HuH-7.5 (cell line): ENCODE results near the gene SPRY1.

Experiments used
- DNase-seq: peaks from one replicate; pipeline ENCODE4 v3.0.0; 2011; ENCODE audit warnings: low spot score

SPRY1 gene

DNA sequence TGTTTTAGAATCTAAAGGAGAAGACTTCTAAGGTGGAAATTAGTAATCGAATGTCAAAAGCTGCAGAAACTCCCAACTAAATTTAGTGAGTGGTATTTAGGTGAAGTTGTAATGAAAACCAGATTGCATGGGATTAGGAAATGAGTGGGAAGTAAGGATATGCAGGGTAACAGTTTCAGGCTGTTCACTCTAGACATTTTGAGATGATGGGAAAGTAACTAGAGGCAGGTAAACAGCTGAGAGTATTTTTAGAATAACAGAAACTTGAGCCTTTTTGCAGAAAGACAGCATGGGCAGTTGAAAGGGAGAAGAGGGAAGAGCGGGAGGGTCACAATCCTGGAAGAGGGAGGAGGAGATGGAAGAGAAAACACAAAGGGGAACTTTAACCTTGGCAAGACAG, 12.7 kb downstream of the SPRY1 start:
- no peak for DNase-seq

DNA sequence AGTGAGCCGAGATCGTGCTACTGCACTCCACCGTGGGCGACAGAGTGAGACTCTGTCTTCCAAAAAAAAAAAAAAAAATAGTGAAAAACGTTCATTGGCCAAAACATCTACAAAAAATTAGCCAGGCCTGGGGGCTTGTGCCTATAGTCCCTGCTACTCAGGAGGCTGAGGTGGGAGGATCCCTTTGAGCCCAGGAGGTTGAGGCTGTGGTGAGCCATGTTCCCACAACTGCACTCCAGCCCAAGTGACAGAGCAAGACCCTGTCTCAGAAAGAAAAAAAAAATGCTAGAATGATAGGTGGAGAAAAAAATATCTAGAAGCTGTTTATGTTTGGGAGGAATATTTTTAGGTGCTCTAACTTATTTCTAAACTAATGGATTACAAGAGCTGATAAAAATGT, 14.9 kb downstream of the SPRY1 start:
- DNase-seq, result no peak

DNA sequence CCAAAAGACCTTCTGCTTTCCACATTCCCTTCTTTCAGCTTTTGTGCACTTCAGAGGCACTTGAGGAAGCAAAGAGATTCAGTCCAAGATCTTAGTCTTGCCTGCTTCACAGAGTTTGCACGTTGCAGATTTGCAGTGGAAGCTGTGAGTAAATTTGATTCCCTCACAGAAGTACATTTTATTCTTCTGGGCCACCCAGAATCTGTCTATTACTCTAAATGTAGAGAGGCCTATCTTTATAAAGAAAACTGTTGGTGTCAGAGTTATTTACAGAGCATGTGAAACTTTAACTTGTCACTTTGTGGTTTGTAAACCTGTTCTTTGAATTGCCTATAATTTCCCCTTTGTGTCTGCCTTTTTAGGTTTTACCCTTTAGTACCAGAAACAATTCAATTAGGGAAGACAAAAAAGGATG, 15.5 kb downstream of the SPRY1 start:
- no peak for DNase-seq

DNA sequence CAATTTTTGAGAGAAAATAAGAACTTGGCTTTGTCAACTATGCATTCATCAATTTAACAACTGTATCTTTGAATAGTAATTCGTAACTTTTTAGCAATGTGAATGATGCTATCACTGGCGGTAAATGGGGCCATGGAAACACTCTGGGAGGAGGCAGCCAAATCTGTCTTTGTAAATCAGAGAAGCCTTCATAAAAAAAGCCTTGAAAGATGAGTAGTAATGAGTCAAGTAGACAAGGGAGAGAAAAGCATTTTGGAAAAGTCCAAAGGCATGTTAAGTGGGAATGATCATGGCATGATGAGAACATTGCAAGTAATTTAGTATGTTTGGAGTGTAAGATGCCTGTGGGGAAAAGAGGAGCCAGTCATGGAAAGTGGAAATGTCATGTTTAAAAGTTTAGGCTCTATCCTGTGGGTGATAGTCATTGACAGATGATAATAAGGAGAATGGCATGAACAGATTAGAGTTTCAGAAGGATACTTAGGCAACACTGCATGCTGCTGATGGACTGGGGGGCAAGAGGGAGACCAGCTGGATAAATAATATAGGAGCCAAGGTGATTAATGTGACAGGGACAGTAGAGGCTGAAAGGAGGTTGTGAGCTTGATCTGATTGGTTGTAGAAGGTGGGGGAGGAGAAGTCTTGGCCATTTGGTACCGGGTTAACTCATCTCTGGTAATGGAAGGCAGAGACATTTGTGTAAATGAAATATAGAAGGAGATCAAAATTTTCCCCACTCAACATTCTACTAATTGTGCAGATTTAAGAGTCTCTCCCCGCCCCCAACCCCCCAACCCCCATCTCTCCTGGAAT, 16.3 kb downstream of the SPRY1 start:
- DNase-seq, result no peak

DNA sequence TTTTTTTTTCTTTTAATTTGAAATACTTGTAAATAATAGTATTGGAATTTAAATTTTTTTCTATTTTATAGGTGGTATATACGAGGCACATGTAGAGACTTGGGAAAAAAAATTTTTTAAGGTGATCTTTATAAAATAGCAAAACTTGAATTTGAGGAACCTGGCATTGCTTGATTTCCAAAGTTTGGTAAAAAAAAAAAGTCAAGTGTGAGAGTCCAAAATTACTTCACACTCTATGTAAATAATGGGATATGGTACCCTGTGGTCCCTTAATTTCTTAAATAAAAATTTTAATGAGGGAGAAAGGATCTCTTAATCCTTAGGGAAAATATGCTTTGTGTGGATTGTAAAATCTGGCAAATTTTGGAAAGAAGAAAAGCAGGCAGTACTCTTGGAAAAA, 19.0 kb downstream of the SPRY1 start:
- no peak for DNase-seq

DNA sequence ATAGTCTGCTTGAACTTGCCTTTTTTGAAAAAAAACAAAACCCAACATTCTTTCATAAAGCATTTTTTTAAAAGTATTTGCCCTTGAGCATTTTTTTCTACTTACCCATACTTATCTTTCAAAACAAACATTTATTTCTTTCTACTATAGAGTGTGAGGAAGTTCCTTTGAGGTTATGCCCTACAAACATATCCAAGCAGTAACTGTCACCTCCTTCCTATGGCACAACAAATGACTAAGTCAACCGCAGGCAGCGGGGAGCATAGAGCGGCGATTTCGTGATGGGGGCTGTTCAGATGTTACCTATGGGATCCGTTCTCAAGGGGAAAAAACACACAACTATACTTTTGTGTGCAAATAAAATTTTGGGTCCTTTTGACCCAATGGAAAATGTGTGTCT, 19.4 kb downstream of the SPRY1 start:
- DNase-seq, result no peak

DNA sequence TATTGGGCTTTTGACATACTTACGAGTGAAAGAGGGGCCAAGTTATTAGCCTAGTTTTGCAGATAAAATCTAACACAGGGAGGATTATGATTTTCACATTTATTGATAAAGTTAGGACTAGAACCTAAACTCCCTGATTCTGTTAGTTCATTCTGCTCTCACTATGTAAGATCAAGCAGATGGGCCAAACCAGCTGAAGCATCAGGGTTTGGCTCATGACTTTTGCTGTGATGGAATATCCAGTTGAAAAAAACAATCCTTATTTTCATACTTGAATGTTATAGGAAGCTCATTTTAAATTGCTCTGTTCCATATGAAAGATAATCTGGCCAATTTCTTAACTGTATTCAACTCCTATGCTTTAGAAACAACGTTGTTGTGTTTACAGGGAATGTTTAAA, 21.2 kb downstream of the SPRY1 start:
- DNase-seq, result no peak

DNA sequence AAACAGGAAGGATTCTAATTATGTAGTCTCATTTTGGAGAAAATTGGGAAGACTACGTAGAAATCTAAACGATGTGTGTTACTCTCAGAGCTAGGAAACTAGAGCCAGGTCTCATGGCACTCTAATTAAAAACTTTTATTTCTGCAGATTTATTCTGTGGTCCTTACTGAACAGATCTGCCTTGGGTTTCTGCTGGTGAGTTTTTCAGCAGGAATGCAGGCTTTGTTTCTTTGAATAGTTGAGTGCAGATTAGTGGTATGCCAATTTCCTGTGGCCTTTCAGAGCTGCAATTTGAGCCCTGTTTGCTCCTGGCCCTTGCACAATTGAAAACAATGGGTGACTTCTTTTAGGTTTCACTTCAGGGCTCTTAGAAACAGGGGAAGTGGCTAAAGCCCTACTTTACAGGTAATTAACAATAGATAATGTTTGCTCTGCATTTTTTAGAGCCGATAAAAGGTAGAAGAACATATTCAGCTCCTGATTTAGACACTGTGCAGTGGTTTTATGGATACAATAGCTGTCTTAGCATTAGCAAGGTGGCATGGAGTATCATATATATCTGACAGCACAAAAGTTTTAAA, 21.8 kb downstream of the SPRY1 start:
- DNase-seq, result peak; percentile 22

DNA sequence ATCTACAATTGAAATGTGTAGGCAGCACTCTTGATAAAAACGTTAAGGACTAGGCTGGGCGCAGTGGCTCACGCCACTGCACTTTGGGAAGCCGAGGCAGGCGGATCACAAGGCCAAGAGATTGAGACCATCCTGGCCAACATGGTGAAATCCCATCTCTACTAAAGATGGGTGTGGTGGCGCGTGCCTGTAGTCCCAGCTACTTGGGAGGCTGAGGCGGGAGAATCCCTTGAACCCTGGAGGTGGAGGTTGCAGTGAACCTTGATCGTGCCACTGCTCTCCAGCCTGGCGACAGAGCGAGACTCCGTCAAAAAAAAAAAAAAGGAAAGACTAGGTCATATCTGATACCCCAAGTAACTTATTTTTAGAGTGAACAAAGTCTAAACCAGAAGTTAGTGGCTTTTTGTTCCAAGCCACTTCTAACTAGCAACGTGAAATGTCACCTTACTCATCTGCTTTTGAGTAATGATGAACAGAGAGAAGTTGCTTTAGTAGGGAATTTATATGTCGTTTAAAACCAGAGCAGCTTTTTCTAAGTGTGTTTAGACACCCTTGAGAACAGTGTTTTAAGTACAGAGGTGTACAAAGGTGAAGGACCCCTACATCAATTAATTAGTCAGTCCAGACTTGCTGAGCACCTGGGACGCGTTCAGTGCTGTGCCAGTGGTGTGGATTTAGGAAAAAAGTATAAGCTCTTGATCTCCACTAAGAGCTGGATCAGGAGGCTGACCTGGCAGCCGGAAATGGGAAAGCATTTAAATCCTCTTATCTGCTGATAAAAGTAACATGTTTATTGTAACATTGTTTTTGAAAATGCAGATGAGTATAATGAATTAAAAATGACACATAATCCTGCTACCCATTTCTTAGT, 23.5 kb downstream of the SPRY1 start:
- no peak for DNase-seq

DNA sequence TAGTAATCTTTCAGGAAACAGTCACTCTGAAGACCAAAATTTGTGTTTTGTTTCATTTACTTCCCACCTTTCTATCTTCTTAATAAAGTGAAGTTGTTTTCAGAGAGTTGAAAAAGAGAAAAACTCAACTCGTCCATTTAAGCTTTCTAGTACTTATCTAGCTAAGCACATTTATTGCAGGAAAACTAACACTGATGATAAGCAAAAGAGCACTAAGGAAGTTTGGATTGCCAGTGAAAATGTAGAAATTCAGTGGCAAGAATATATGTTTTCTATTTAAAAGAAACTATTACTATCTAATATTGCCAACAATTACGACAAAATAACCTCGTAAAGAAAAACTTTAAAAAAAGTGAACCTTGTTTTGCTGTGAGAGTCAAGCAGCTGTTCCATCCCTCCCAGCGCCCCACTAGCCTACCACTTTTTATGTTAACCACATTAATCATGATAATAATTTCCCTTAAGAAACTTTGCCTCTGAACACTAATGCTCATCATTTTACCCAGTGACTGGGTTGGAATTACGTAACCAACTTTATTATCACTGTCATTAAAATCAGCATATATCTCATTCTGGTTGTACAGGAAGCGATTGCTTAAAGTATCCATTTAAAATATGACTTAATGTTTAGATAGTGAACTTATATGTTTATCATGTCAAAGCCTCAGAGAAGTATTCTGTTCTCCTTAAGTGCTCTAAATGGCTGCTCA, 24.8 kb downstream of the SPRY1 start:
- no peak for DNase-seq

DNA sequence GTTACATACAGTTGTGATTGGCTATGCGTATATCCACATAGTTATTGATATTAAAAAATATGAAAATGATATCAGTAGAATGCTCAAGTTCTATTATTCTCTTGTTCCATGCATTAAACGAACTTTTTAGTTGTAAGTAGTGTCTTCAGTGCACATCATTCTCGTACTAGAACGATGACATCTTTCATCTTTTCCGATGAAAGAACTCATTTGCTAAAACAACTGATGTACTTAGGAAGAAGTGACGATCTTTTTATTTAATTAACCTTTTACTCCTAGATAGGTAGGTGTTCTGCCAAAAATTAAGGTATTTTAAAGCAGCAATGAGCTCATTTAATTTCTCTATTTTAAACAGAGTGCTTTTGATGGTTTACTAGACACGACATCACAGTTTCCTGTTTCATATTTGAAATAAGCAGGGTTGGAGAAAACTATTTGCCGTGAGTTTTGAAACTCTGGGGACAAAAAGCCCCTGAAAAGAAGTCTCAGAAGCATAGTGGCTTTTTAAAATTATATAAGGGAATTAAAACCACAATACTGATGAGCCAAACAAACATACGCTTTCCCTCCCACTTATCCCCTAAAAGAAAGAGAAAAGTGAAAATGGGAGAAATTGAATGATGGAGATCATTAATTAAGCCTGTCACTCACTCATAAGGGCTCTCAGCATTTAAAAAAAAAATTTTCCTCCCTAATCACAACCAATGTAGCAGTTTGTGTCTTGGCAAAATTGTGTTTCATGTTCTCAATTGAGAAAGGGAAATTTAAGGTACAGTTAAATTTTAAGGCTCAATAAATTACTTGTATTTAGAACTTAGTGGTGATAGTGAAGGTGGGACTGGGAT, 25.6 kb downstream of the SPRY1 start:
- DNase-seq, result no peak

DNA sequence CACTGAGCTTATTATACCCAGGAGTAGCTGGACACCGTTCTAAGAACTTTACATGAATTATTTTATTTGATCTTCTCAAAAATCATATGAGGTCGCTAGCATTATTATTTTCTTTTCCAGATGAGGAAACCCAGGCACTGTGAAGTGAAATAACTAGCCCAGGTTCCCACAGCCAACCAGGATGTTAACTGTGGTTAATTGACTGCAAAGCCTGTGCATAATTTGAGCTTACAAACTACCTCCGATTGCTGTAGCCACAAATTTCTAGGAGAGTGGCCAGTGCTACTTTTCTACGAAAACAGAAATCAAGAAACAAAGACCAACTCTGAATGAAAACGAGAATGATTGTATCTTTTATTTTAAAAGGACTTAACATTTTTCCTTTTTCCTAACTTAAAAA, 27.2 kb downstream of the SPRY1 start:
- DNase-seq, result no peak

DNA sequence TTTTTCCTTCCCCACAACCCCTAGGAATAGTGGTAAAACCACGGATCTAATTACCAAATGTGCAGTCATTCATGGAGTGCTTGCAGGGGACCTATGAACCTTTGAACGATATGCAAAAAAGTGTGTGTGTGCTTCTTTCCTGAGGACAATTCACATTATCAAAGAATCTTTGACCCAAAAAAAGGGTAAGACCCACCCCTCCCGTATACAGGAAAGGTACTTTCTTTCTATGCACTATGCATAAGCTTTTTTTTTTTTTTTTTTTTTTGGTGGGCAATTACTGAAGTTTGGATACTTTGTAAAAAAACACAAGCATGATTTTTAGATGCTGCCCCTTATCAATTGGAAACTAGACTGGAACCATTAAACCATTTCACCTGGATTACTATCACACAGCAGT, 31.4 kb downstream of the SPRY1 start:
- DNase-seq, result no peak

DNA sequence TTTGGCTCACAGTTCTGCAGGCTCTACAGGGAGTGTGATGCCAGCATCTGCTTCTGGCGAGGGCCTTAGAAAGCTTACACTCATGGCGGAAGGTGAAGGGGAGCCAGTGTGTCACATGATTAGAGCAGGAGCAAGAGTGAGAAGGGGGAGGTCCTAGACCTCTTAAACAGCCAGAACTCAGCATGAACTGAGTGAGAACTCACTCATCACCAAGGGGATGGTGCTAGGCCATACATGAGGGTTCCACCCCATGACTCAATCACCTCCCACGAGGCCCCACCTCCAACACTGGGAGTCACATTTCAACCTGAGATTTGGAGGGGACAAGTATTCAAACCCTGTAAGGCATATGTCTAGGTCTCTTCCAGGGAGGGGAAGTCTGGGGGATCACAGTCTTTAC, 33.4 kb downstream of the SPRY1 start:
- no peak for DNase-seq

DNA sequence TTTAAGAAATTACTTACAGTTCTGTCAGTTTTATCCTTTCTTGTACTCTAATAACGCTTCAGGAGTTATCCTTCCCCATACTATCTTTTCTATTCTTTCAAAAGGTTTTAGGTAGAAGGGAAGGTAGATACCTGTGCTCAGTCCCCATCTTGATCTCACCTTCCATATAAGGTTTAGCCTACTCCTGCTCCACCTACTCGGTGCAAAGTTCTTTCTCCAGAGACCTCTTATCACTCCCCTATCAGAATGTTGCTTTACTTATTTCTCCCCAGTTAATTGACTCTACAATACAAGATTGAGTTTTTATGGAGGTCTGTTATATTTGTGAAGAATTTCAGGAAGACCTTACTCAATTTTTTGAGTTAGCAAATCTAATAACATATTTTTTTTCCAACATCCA, 33.9 kb downstream of the SPRY1 start:
- no peak for DNase-seq

DNA sequence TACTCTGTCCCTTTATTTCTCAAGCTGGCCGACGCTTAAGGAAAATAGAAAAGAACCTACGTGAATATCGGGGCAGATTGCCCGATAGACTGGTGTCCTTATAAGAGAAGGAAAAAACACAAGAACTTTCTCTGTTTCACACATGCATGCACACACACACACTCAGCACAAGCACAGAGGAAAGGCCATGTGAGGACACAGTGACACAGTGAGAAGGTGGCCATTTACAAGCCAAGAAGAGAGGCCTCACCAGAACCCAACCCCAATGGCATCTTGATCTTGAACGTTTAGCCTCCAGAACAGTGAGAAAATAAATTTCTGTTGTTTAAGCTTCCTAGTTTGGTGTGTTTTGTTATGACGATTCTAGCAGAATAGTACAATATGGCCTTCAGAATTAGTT, 37.0 kb downstream of the SPRY1 start:
- DNase-seq, result no peak

DNA sequence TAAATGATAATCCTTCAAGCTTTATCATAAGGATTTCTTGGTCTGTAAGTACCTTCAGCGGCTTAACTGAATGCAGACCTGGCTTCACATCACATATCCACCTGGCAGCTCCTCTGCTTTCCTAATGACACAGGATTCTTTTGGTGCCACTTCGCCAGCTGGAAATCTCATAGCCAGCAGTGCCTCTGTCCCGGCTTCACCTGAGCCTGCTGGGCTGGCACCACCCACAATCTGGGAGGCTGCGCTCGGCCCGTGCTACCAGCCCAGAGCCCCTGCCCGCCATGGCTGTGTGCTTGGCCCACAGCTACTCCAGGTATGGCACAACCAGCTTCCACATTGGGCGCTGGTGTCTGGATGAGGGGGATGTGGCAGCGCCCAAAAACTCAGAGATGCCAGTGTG, 37.4 kb downstream of the SPRY1 start:
- DNase-seq, result no peak

DNA sequence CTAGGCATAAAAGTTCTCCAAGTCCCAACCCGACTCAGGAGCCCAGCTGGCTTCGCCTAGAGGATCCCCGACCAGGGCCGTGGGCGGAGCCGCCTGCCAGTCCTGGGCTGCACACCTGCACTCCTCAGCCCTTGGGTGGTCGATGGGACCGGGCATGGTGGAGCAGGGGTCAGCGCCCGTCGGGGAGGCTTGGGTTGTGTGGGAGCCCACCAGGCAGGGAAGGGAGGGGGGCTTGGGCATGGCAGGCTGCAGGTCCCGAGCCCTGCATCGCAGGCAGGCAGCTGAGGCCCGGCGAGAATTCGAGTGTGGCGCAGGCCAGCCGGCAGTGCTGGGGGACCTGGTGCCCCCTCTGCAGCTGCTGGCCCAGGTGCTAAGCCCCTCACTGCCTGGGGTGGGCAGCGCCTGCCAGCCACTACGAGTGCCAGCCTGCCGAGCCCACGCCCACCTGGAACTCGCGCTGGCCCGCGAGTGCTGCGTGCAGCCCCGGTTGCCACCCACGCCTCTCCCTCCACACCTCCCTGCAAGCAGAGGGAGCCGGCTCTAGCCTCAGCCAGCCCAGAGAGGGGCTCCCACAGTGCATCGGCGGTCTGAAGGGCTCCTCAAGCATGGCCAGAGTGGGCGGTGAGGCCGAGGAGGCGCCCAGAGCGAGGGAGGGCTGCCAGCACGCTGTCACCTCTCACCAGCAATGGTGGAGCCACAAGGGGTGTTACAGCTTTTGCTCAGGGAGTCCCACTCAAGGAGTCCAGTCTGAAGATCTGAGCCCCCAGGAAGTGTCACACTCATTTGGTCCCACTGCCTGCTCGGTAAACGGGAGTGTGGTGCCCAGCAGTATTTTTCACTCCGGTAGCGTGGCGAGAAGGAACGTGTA, 38.9 kb downstream of the SPRY1 start:
- DNase-seq, result no peak

DNA sequence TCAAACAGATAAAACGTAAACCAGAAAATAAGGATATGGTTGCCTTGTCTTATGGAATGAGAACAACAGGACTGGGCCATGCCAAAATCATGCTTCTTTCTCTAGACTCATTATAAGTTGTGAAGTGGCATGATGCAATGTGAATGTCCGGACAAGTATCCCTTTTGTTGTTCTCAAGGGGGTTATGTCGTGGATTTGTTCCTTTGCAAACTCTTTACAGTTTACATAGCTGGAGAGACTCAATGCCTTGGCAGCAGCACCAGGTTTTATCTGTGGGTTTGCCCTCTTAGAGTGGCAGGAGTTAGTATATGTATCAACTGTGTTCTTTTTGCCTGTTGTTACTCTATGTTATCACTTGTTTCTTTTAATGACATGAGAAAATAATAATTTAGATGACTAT, 41.4 kb downstream of the SPRY1 start:
- no peak for DNase-seq
